MCF 10A (cell line): ENCODE data around the gene MECP2. TPM values are rescaled to one million over a fixed set of nuclear protein-coding genes. Genes with fewer than 3 reads are reported as not detected.

Source experiments
- BruUV-seq: library from RNA; stranded (reverse); fragments of 400-500 nt; replicated peaks from 2 replicates; lab custom pipeline; 2021; lab: Mats Ljungman, UMichigan
- CTCF ChIA-PET: fragments of 300-600 bp; sonication (Branson Sonifier 250); formaldehyde crosslinking; extraction: SDS; loops from one replicate; lab custom pipeline; 2021; ENCODE audit warnings: antibody characterized with exemption, inconsistent platforms; lab: Yijun Ruan, JAX
- POLR2A ChIA-PET: fragments of 300-600, 350-650 bp; sonication (Branson Sonifier 250); formaldehyde crosslinking; extraction: SDS; loops from one replicate; lab custom pipeline; 2020; ENCODE audit warnings: antibody characterized with exemption, inconsistent platforms; lab: Yijun Ruan, JAX
- DNase-seq: peaks from one replicate; pipeline ENCODE4 v3.0.0-alpha.2; 2018; ENCODE audit not compliant: unreplicated experiment
- H3K27ac Mint-ChIP-seq: one replicate; pipeline ENCODE4 v1.8.0; 2022; ENCODE audit warnings: mild to moderate bottlenecking, low read depth, mixed read lengths; ENCODE audit not compliant: unreplicated experiment
- H3K27me3 Mint-ChIP-seq: one replicate; pipeline ENCODE4 v1.8.0; 2022; ENCODE audit warnings: mixed read lengths; ENCODE audit not compliant: insufficient read depth, unreplicated experiment
- H3K36me3 Mint-ChIP-seq: one replicate; pipeline ENCODE4 v1.8.0; 2022; ENCODE audit warnings: mild to moderate bottlenecking, moderate library complexity, mixed read lengths; ENCODE audit not compliant: insufficient read depth, unreplicated experiment
- H3K4me1 Mint-ChIP-seq: one replicate; pipeline ENCODE4 v1.8.0; 2022; ENCODE audit warnings: mixed read lengths; ENCODE audit not compliant: insufficient read depth, unreplicated experiment
- H3K4me3 Mint-ChIP-seq: one replicate; pipeline ENCODE4 v1.8.0; 2022; ENCODE audit warnings: mild to moderate bottlenecking, moderate library complexity, mixed read lengths; ENCODE audit not compliant: unreplicated experiment
- H3K9me3 Mint-ChIP-seq: one replicate; pipeline ENCODE4 v1.8.0; 2022; ENCODE audit warnings: mixed read lengths; ENCODE audit not compliant: unreplicated experiment
- intact Hi-C: fragments of 100-400 bp; cut with micrococcal nuclease; formaldehyde crosslinking; loops from 2 replicates; pipeline ENCODE4 v1.14.1; 2022
- total RNA-seq: library from RNA; stranded (reverse); gene quantifications from 2 replicates; pipeline ENCODE4 v1.2.3, GENCODE V29; 2022
- TF ChIP-seq, protein P1 (sequence below): fragments of 200-600 bp; IDR thresholded peaks from one replicate; pipeline ENCODE4 v1.8.0; 2022; ENCODE audit warnings: antibody characterized with exemption, mild to moderate bottlenecking; ENCODE audit not compliant: unreplicated experiment

Gene MECP2
- total RNA-seq, 1 experiment from 2014 or later, result 46.9 TPM

DNA sequence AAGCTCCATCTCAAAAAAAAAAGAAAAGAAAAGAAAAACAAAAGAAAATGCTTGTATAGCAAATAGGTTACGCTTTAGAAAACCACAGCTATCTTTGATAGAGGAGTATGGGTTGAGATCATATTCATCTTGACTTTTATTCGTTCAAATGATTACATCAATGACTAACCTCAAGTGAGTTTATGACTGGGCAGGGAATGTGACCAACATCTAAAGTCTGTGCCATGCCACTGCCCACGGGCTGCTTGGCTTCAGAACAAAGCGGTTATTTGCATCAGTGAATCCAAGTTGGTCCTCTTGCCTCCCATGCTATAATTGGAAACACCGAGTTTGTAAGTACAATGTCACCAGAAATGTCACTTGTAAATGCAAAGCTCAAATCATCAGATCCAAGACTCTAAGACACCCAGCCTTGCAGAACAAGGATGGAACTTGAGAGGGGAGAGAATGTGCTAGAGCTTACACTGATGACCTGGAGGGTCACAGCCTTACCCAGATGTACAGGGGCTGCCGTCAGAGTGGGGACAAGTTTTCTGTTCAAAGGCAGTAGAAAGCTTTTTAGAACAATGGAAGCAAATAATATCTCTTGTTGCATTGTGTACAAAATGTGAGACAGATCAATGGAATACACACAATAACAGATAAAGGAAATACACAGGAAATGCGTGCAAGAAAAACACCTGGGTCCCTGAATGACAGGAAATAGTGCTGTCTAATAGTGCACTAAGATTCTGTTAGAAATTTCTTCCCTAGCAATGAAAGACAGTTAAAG, 38.1 kb upstream of the MECP2 start:
- no peaks in the 10 kb centered on the region for H3K36me3 Mint-ChIP-seq
- ChIA-PET CTCF (interaction anchor here (0.5 to 1.0 kb wide), 4 partner anchors 9 to 124 kb away, joined by 3 to 4 read pairs (median 4); no protein-coding TSS in a partner anchor), POLR2A (interaction anchor here (0.6 to 1.6 kb wide), 2 partner anchors 13 to 179 kb away, joined by 3 to 5 read pairs; no protein-coding TSS in a partner anchor)
- no TSS peak for BruUV-seq
- no peaks in the 10 kb centered on the region for H3K4me1 Mint-ChIP-seq
- no peak overlapping the region for H3K4me3 Mint-ChIP-seq
- H3K27ac Mint-ChIP-seq, result no peak overlapping the region
- DNase-seq, result no peak
- peaks cover 64% of the 10 kb centered on the region for H3K27me3 Mint-ChIP-seq
- intact Hi-C loops, result no loop called here
- H3K9me3 Mint-ChIP-seq, result no peaks in the 10 kb centered on the region
- TF ChIP-seq, protein P1, sequence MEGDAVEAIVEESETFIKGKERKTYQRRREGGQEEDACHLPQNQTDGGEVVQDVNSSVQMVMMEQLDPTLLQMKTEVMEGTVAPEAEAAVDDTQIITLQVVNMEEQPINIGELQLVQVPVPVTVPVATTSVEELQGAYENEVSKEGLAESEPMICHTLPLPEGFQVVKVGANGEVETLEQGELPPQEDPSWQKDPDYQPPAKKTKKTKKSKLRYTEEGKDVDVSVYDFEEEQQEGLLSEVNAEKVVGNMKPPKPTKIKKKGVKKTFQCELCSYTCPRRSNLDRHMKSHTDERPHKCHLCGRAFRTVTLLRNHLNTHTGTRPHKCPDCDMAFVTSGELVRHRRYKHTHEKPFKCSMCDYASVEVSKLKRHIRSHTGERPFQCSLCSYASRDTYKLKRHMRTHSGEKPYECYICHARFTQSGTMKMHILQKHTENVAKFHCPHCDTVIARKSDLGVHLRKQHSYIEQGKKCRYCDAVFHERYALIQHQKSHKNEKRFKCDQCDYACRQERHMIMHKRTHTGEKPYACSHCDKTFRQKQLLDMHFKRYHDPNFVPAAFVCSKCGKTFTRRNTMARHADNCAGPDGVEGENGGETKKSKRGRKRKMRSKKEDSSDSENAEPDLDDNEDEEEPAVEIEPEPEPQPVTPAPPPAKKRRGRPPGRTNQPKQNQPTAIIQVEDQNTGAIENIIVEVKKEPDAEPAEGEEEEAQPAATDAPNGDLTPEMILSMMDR, result no peak

DNA sequence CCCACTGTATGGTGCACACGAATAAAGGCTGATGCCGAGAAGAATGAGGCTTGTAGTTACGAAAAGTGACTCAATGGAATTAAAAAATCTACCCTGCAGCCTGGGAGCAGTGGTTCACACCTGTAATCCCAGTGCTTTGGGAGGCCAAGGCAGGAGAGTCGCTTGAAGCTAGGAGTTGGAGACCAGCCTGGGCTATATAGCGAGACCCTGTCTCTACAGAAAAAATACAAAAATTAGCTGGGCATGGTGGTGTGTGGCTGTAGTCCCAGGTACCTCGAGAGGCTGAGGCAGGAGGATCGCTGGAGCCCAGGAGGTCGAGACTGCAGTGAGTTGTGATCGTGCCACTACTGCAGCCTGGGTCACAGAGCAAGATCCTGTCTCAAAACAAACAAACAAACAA, 34.8 kb upstream of the MECP2 start:
- no peak overlapping the region for H3K4me3 Mint-ChIP-seq
- no peaks in the 10 kb centered on the region for H3K36me3 Mint-ChIP-seq
- no peak overlapping the region for H3K27ac Mint-ChIP-seq
- H3K4me1 Mint-ChIP-seq, result no peaks in the 10 kb centered on the region
- ChIA-PET POLR2A (interaction anchor here (0.6 kb wide), 1 partner anchor 35 kb away, joined by 3 read pairs; no protein-coding TSS in a partner anchor), CTCF (interaction anchor here (1.1 kb wide), 1 partner anchor 176 kb away, joined by 3 read pairs; no protein-coding TSS in a partner anchor)
- DNase-seq, result no peak
- H3K27me3 Mint-ChIP-seq, result peaks cover 39% of the 10 kb centered on the region
- intact Hi-C loops, result no loop called here
- TF ChIP-seq, protein P1, result no peak
- no TSS peak for BruUV-seq
- H3K9me3 Mint-ChIP-seq, result no peaks in the 10 kb centered on the region

DNA sequence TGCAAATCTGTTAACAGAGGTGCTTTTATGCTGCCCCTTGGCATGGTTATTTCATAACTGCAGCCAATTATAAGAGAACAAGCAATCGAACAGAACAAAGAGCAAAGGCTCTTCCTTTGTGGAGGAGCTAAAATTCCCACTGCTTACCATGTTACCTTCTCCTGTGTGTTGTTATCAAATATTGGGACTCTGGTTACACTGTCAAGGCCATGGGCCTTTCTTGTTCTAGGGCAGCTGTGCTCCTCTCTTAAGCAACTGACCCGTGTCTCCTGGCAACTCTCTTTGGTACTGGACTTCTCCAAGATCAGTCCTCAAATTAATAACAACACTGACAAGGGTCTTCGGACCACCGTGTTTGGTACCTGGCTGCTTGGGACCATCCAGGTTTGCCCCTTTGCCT, 34.4 kb upstream of the MECP2 start:
- CTCF ChIA-PET, result interaction anchor here (0.6 to 1.1 kb wide), 2 partner anchors 174 to 176 kb away, joined by 3 read pairs; no protein-coding TSS in a partner anchor
- DNase-seq, result no peak
- intact Hi-C loops, result no loop called here
- Mint-ChIP-seq H3K9me3 (no peaks in the 10 kb centered on the region), H3K4me1 (no peaks in the 10 kb centered on the region), H3K36me3 (no peaks in the 10 kb centered on the region), H3K27ac (no peak overlapping the region), H3K27me3 (peaks cover 39% of the 10 kb centered on the region), H3K4me3 (no peak overlapping the region)
- TF ChIP-seq, protein P1, result no peak
- POLR2A ChIA-PET, result no interaction called here
- BruUV-seq, result no TSS peak

DNA sequence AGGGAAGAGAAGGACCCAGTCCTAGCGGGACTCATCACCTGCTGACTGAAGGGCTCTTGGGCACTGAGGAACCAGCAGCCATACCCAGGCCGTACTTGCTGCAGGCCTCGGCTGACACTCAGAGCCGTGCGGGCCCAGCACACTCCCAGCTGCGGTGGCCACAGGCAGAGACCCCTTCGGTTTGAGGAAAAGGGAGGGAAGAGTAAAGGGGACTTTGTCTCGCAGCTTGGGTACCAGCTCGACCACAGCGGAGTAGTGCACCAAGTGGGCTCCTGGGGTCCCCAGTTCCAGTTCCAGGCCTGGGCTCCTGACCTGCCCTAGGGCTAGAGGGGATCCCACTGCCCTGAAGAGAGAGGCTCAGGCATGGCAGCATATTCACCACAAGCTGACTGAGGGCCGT, 28.6 kb upstream of the MECP2 start:
- intact Hi-C loops, result no loop called here
- H3K4me3 Mint-ChIP-seq, result no peak overlapping the region
- DNase-seq, result no peak
- H3K27me3 Mint-ChIP-seq, result peaks cover 10% of the 10 kb centered on the region
- no peak overlapping the region for H3K27ac Mint-ChIP-seq
- no peaks in the 10 kb centered on the region for H3K9me3 Mint-ChIP-seq
- H3K4me1 Mint-ChIP-seq, result no peaks in the 10 kb centered on the region
- TF ChIP-seq, protein P1, result no peak
- BruUV-seq, result no TSS peak
- no peaks in the 10 kb centered on the region for H3K36me3 Mint-ChIP-seq
- ChIA-PET CTCF (interaction anchor here (0.8 to 0.9 kb wide), 2 partner anchors 8 to 11 kb away, joined by 3 to 4 read pairs; no protein-coding TSS in a partner anchor), POLR2A (no interaction called here)
